GM19043 (cell line): ENCODE data around the gene GPR155.
A peak's percentile ranks its signal among the peaks of the same experiment; 100 is the strongest.

Source experiments
- ATAC-seq: cut with Tn5 transposase; IDR thresholded peaks from one replicate; pipeline ENCODE4 v1.9.1; 2021; ENCODE audit warnings: low read depth; ENCODE audit not compliant: unreplicated experiment

The GPR155 gene

DNA sequence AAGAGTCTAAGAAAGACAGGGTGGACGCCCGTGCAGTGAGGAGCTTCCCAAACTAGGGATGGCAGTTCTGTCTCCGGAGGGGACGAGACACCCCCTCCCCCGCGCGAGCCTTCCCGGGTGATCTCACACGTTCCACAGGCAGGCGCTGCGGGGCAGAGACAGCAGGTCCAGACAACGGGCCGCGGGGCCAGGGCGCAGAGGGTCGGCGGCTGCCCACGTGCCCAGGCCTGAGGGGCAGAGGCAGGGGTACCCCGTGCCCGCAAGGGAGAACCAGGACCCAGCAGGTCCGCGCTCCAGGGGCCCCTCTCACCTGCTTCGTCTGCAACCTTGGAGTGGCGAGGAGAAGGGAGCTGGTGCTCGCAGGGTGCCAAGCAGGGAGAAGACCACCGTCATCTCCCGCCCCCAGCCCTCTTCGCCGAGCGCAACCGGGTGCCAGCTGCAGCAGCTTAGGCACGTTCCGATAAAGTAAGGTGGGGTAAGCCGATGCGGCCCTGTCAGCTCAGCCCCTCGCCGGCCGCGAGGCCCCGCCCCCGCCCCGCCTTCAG, at the start of gene GPR155:
GPR155 (minus strand) TSS at position 467 of the 545 bp plus-strand sequence. CDS start 5,073 bp downstream, outside the sequence.
- ATAC-seq: peak; percentile 25

DNA sequence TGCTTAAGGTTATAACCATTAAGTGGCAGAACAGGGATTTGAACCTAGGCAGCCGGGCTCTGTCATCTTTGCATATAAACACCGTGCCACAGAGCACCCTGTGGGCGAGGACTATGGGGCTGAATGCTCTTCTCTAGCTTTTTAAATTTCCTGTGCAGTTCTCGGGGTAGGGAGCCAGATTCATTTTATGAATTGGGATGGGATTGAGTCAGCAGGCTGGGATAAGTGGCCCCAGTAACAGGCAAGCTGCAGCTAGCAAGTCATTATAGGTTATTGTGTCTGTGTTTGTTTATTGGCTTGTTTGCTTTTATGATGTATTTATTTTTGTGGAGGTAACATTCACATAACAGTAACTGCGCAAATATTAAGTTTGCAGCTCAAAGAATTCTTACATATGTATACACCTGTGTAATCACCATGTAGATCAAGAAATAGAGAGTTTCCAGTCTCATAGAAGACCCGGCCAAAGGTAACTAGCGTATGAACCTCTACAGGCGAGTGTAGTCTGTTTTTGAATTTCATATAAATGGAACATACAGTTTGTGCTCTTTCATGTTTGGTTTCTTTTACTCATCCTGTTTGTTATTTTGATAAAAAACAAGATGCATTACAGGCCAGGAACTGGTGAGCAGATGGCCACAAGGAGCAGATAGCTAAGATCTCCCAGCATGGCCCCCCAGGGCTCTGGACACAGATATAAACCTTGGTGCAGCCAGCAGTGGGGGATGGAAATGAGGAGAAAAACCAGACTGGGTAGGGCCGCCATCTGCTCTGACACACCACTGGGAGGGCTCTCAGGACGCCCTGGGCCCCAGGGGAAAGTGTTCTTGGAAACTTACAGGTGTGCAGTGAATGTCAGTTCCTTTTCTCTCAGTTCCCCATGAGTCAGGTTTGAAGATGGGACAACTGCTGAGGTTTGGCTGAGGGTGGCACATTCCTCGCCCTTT, 49.2 kb upstream of the GPR155 start:
- ATAC-seq: peak; percentile 88

- no peak for ATAC-seq
Observed at GRCh38 chr2:174535083-174535482, 48.3 kb upstream of the GPR155 start.

- ATAC-seq: no peak
Observed at GRCh38 chr2:174529916-174530315, 43.1 kb upstream of the GPR155 start.

DNA sequence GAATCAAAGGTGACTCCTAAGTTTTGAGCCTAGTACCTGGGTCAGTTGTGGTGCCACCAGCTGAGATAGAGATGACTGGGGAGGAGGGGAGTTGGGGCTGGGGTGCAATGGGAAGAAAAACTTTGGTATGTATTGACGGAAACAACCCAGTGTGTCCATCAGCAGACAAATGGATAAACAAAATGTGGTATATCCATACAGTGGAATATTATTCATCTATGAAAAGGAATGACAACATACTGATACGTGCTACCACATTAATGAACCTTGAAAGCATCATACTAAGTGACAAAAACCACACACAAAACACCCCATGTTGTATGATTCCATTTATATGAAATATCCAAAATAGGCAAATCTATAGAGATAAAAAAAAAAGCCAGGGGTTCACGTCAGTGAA, 41.1 kb upstream of the GPR155 start:
- no peak for ATAC-seq

- no peak for ATAC-seq
Observed at GRCh38 chr2:174527101-174527721, 40.4 kb upstream of the GPR155 start.

GRCh38 chr2:174524527-174524926, 37.7 kb upstream of the GPR155 start:
- no peak for ATAC-seq

DNA sequence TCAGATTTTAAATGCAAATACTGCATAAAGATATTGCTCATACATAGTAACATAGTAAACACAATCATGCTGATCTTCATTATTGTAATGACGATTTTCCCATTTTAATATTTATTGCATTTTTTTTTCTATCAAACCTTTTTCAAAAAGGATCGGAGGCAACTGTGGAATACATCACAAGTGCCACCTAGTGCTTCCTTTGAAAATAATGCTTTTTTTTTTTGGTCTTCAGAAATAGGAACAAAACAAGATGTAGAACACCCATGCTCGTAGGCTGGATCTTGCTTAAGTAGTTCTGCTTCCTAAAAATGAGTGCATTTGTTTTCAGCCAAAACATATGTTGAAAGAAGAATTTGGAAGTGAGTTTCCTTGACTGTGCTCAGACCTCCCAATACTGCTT, 35.7 kb upstream of the GPR155 start:
- no peak for ATAC-seq

DNA sequence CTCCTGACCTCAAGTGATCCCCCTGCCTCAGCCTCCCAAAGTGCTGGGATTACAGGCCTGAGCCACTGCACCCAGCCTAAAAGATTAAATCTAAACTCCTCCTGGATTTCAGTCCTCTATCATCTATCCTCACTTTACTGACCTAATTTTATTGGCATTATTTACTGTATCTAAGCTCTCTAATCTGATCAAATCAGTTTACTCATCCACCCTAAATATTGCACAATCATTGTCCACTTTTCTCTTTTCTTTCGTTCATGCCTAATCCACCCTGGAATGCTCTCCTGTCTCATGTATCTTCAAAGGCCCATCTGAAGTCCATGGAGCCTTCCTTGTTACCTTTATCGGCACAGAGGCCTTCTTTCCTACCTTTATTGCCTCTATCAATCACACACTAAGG, 31.6 kb upstream of the GPR155 start:
- no peak for ATAC-seq

- no peak for ATAC-seq
Observed at GRCh38 chr2:174516501-174517378, 29.9 kb upstream of the GPR155 start.

- ATAC-seq: no peak
Observed at GRCh38 chr2:174512345-174512744, 25.5 kb upstream of the GPR155 start.

DNA sequence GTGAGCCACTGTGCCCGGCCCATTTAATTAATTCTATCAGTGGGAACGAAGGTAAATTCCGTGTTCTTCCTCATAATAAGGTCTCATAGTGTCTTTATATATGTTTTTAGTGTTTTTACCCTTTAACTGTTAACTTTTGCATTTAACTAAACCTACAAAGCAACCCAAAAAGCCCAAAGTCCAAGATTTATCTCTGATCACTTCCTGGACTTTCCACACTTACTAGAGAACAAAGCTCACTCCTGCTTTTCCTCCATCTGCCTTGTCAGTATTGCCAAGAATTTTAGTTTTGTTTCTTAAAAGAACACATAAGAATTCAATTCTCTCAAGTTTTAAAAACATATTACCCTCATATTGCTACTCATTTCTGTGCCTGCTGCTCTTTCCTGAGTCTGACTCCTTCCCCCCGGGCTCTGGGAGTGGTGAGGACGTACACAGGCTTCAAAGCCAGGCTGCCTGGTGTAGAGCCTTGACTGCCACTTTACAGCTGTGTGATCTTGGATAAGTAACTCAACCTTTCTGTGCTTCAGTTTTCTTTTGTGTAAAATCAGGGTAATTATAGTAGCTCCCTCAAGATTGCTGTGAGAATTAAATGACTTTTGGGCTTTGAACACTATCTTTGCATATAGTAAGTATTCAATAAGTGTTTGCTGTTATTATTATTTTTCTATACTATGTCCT, 24.9 kb upstream of the GPR155 start:
- ATAC-seq: no peak

- no peak for ATAC-seq
Observed at GRCh38 chr2:174510583-174511189, 23.9 kb upstream of the GPR155 start.

DNA sequence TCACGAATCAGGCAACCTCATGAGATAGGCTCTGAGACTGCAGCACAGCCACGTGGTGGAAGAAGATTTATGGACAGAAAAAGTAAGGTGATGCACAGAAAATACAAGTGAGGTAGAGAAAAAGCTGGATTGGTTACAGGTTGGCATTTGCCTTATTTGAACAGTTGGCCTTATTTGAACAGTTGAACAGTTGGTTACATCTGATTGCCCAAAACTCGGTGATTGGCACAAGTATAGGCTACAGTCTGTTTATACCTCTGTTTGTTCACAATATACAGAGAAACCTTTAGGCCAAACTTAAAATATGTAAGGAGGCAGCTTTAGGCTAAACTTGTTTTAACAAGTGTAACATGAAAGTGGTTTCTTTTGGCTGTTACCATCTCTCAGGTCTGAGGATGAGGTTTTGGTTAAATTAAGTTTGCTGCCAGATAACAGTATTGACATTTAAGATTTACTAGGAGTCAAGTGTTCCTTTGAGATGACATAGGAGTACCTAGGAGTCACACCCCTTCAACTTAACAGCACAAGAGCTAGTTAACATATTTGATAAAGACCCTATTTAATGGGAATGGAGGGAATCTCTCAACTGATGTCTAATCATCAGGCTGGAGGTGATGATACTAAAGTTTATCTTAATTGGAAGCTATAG, 16.5 kb upstream of the GPR155 start:
- no peak for ATAC-seq

GRCh38 chr2:174499371-174499770, 12.5 kb upstream of the GPR155 start:
- ATAC-seq: no peak

- no peak for ATAC-seq
Observed at GRCh38 chr2:174495365-174496012, 8.7 kb upstream of the GPR155 start.

DNA sequence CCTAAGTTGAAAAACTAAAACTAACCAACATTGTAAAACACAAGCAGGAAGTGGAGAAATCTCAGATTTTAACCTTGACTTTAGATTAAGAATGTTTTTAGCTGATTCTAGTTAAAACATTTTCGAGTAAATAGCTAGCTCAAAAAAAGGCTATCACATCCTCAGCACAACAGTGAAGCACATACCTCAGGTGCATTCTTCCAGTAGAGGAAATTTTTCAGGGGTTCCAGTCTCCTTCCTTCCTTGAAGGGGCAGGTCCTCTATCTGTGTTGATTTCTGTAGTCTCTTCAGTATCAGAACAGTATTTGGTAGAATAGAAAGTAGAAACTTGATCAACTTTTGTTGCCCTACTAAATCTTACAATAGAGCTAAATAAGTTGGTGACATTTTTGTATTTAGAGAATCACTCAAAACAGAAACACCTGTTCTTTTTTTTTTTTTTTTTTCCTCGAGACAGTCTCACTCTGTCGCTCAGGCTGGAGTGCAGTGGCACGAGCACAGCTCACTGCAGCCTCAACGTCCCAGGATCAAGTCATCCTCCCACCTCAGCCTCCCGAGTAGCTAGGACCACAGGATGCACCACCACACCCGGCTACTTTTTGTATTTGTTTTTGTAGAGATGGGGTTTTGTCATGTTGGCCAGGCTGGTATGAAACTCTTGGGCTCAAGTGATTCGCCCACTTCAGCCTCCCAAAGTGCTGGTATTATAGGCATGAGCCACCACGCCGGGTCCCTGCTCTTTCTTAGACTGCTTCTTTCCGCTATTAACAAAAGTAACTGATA, 6.9 kb upstream of the GPR155 start:
- ATAC-seq: peak; percentile 32

DNA sequence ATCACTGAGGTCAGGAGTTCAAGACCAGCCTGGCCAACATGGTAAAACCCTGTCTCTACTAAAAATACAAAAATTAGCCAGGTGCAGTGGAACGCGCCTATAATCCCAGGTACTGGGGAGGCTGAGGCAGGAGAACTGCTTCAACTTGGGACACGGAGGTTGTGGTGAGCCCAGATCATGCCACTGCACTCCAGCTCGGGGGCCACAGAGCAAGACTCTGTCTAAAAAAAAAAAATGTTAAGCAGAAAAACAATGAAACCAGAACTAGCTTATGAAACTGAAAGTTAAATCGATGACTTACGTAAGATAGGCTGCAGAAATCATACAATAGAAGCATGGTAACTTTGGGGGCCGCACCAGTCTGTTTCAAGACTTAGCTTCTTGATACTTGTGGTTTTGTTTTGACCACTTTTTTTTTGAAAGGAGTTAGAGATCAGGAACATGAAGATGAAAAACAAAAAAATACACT, 6.2 kb upstream of the GPR155 start:
- peak; percentile 94 for ATAC-seq
